ENCODE measurements around the gene TRAPPC11. TPM values are rescaled to one million over a fixed set of nuclear protein-coding genes. Genes with fewer than 3 reads are reported as not detected.

The TRAPPC11 gene
- total and polyA plus RNA-seq, 2 of the 13 experiments (the other 11 are each of a cell fraction or from before 2014, with no cell fraction given), result 18.0 to 23.2 TPM

GRCh38 chr4:183686461-183686860, 27.4 kb downstream of the TRAPPC11 start:
- FAIRE-seq, result no peak
- Histone ChIP-seq H3K4me2 (ENCODE audit: low read depth, low read length) (no peak overlapping the region), H3K9ac (ENCODE audit: insufficient read depth, low read depth, low read length) (no peak overlapping the region), H3K27me3 (ENCODE audit: control insufficient read depth in 1 of 2, insufficient read depth in 2 of 2, low read length in 2 of 2) (no peaks in the 10 kb centered on the region), H3K9me3 (ENCODE audit: low read length) (no peaks in the 10 kb centered on the region), H2AFZ (ENCODE audit: low read length) (no peak overlapping the region), H3K4me3 (replicated peaks in 1 of 3; ENCODE audit: insufficient read depth in 1 of 3, low read depth in 2 of 3, low read length in 3 of 3) (no peak overlapping the region), H3K4me1 (ENCODE audit: insufficient read depth, low read length) (no peaks in the 10 kb centered on the region), H3K36me3 (replicated peaks in 1 of 2; ENCODE audit: control insufficient read depth in 1 of 2, insufficient read depth in 2 of 2, low read length in 2 of 2) (peaks cover 6 to 26% of the 10 kb centered on the region in 2 experiments), H4K20me1 (ENCODE audit: insufficient read depth, low read length) (no peaks in the 10 kb centered on the region), H3K27ac (ENCODE audit: extremely low read length, insufficient read depth, low read length) (no peak overlapping the region), H3K79me2 (ENCODE audit: insufficient read depth, low read length) (no peaks in the 10 kb centered on the region)
- 96% methylated on average over 2 of the region's 2 CpGs for WGBS (ENCODE audit: low lambda C conversion rate)
- ChIA-PET CTCF (ENCODE audit: low intra/inter-chr PET ratio, low total read pairs) (no interaction called here), POLR2A (no interaction called here)
- DNase-seq (ENCODE audit: low spot score), result no peak
- in situ Hi-C loops (cut with HindIII; ENCODE audit: extremely low pct_ligation_motif_present, low pct_unique_long_range_greater_than_20kb) (no loop called here), intact Hi-C loops (cut with micrococcal nuclease; ENCODE audit: unreplicated experiment) (no loop called here)
- ATAC-seq, result no peak
- no TSS peak for BruUV-seq (replicated peaks)
- TF ChIP-seq ZNF230 (CRISPR knock-in tag; IDR thresholded peaks at IDR 0.05), result no peak
- TF ChIP-seq CC2D1A (CRISPR knock-in tag; IDR thresholded peaks at IDR 0.05), result no peak
- no peak for TF ChIP-seq ZBTB14 (CRISPR knock-in tag; IDR thresholded peaks at IDR 0.05)
- no peak for TF ChIP-seq ZNF160 (CRISPR knock-in tag; IDR thresholded peaks at IDR 0.05)
- no peak for TF ChIP-seq POLR2AphosphoS2 (IDR thresholded peaks at IDR 0.05; ENCODE audit: low read depth, low read length)
- no peak for TF ChIP-seq ZBTB3 (CRISPR knock-in tag; IDR thresholded peaks at IDR 0.05; ENCODE audit: borderline replicate concordance, low read depth)
- TF ChIP-seq HMGA1 (CRISPR knock-in tag; conservative IDR thresholded peaks at IDR 0.05), result no peak
- TF ChIP-seq BCL6 (CRISPR knock-in tag; IDR thresholded peaks at IDR 0.05), result no peak
- no peak for TF ChIP-seq SNRNP70 (IDR thresholded peaks at IDR 0.05; ENCODE audit: low read depth, low read length)
- TF ChIP-seq PHB2 (IDR thresholded peaks at IDR 0.05; ENCODE audit: partially characterized antibody), result no peak
- TF ChIP-seq POGK (CRISPR knock-in tag; conservative IDR thresholded peaks at IDR 0.05), result no peak
- TF ChIP-seq MTF2 (CRISPR knock-in tag; IDR thresholded peaks at IDR 0.05; ENCODE audit: borderline replicate concordance), result no peak
- no peak for TF ChIP-seq TERF1 (CRISPR knock-in tag; IDR thresholded peaks at IDR 0.05)
- no peak for TF ChIP-seq ZNF496 (CRISPR knock-in tag; IDR thresholded peaks at IDR 0.05; ENCODE audit: insufficient replicate concordance)
- TF ChIP-seq RCOR2 (CRISPR knock-in tag; IDR thresholded peaks at IDR 0.05), result no peak
- TF ChIP-seq HES4 (CRISPR knock-in tag; IDR thresholded peaks at IDR 0.05; ENCODE audit: borderline replicate concordance), result no peak
- no peak for TF ChIP-seq ZNF205 (CRISPR knock-in tag; IDR thresholded peaks at IDR 0.05)
- no peak for TF ChIP-seq SP1 (IDR thresholded peaks at IDR 0.05)
- TF ChIP-seq SP1 (CRISPR knock-in tag; IDR thresholded peaks at IDR 0.05), result no peak
